GM23338 (cell line): ENCODE data around the gene UTS2R. TPM values are rescaled to one million over a fixed set of nuclear protein-coding genes. Genes with fewer than 3 reads are reported as not detected.

Source experiments
- ATAC-seq: fragments of 200-7000 bp; cut with Tn5 transposase; 3 replicates; pipeline ENCODE4 v1.9.1; 2020
- DNase-seq: peaks from one replicate; pipeline ENCODE4 v3.0.0-alpha.2; 2015; ENCODE audit warnings: low spot score
- H2AFZ ChIP-seq: fragments of 200-600 bp; sonication (generic); 2 replicates; pipeline ENCODE4 v1.8.0; 2016; ENCODE audit warnings: antibody characterized with exemption, mild to moderate bottlenecking, moderate library complexity
- H3F3A ChIP-seq: fragments of 200-600 bp; sonication (generic); replicated peaks from 2 replicates; pipeline ENCODE4 v1.8.0; 2017; ENCODE audit warnings: antibody characterized with exemption, mixed run types, low read depth
- H3K27ac ChIP-seq: fragments of 200-600 bp; sonication (generic); 2 replicates; pipeline ENCODE4 v1.6.1; 2016; ENCODE audit warnings: low read depth
- H3K27me3 ChIP-seq: fragments of 200-600 bp; sonication (generic); 2 replicates; pipeline ENCODE4 v1.8.0; 2016; ENCODE audit warnings: mild to moderate bottlenecking, mixed run types, moderate library complexity; ENCODE audit not compliant: insufficient read depth
- H3K36me3 ChIP-seq: fragments of 200-600 bp; sonication (generic); 2 replicates; pipeline ENCODE4 v1.8.0; 2016; ENCODE audit warnings: mild to moderate bottlenecking; ENCODE audit not compliant: insufficient read depth
- H3K4me1 ChIP-seq: fragments of 200-600 bp; sonication (generic); 2 replicates; pipeline ENCODE4 v1.8.0; 2016; ENCODE audit warnings: mild to moderate bottlenecking, moderate library complexity; ENCODE audit not compliant: insufficient read depth
- H3K4me2 ChIP-seq: fragments of 200-600 bp; sonication (generic); 2 replicates; pipeline ENCODE4 v1.7.1; 2017; ENCODE audit warnings: mixed run types
- H3K4me3 ChIP-seq: fragments of 200-600 bp; sonication (generic); 2 replicates; pipeline ENCODE4 v1.6.1; 2016; ENCODE audit warnings: mixed run types
- H3K79me2 ChIP-seq: fragments of 200-600 bp; sonication (generic); replicated peaks from 2 replicates; pipeline ENCODE4 v1.8.0; 2017; ENCODE audit warnings: mild to moderate bottlenecking; ENCODE audit not compliant: insufficient read depth
- H3K9me2 ChIP-seq: fragments of 200-600 bp; sonication (generic); 2 replicates; pipeline ENCODE4 v1.8.0; 2017; ENCODE audit not compliant: insufficient read depth
- H4K20me1 ChIP-seq: fragments of 200-600 bp; sonication (generic); replicated peaks from 2 replicates; pipeline ENCODE4 v1.8.0; 2017; ENCODE audit warnings: mild to moderate bottlenecking; ENCODE audit not compliant: insufficient read depth
- H3K27ac Mint-ChIP-seq: 2 replicates; pipeline ENCODE4 v1.8.0; 2020; ENCODE audit warnings: inconsistent platforms, mild to moderate bottlenecking, moderate library complexity, mixed read lengths
- H3K27me3 Mint-ChIP-seq: 3 replicates; pipeline ENCODE4 v1.8.0; 2022; ENCODE audit warnings: low read depth, mild to moderate bottlenecking, moderate library complexity, mixed read lengths, inconsistent platforms; ENCODE audit not compliant: insufficient read depth, poor library complexity
- H3K36me3 Mint-ChIP-seq: 3 replicates; pipeline ENCODE4 v1.8.0; 2021; ENCODE audit warnings: low read depth, mild to moderate bottlenecking, inconsistent platforms, moderate library complexity, mixed read lengths
- H3K4me1 Mint-ChIP-seq: 3 replicates; pipeline ENCODE4 v1.8.0; 2020; ENCODE audit warnings: mild to moderate bottlenecking, inconsistent platforms, mixed read lengths
- H3K4me3 Mint-ChIP-seq: 3 replicates; pipeline ENCODE4 v1.8.0; 2021; ENCODE audit warnings: moderate library complexity, mild to moderate bottlenecking, inconsistent platforms, mixed read lengths
- H3K9me3 Mint-ChIP-seq: 3 replicates; pipeline ENCODE4 v1.8.0; 2020; ENCODE audit warnings: moderate library complexity, mild to moderate bottlenecking, inconsistent platforms, mixed read lengths
- STAT1 ChIP-seq: IDR thresholded peaks from one replicate; pipeline ENCODE4 v1.6.1; 2016; ENCODE audit warnings: antibody characterized with exemption; ENCODE audit not compliant: unreplicated experiment
- ZNF114 ChIP-seq: fragments of 250-450 bp; sonication (Bioruptor Pico); IDR thresholded peaks from 2 replicates; pipeline ENCODE4 v1.5.0; 2020; ENCODE audit warnings: mild to moderate bottlenecking, moderate library complexity
- ZNF331 ChIP-seq: fragments of 250-450 bp; sonication (Bioruptor Pico); IDR thresholded peaks from 2 replicates; pipeline ENCODE4 v1.5.0; 2020; ENCODE audit warnings: low read depth, mild to moderate bottlenecking, moderate library complexity
- polyA plus RNA-seq: library from polyadenylated mRNA; unstranded; fragments of >200 nt; fragmentation: Nextera tagmentation; extraction: Ambion mirVana; gene quantifications from 2 replicates; pipeline ENCODE4 v1.2.1, GENCODE V29; 2016
- total RNA-seq: library from RNA; depleted of rRNA; stranded (reverse); fragments of >200 nt; shearing (Covaris generic); gene quantifications from 2 replicates; pipeline ENCODE4 v1.2.3, GENCODE V29; 2014
- TF ChIP-seq, protein P1 (sequence below), 2 experiments: fragments of 200-600 bp in 1 of 2; sonication (generic) in 1 of 2; conservative IDR thresholded peaks; 2 replicates each; pipeline versions ENCODE4 v1.5.1 to v1.6.1; 2016 to 2017; ENCODE audit warnings: antibody characterized with exemption in 2 of 2, low read depth in 2 of 2, mild to moderate bottlenecking in 2 of 2, moderate library complexity in 1 of 2
- TF ChIP-seq, protein P2 (sequence below): IDR thresholded peaks from one replicate; pipeline ENCODE4 v1.6.1; 2018; ENCODE audit warnings: antibody characterized with exemption; ENCODE audit not compliant: unreplicated experiment
- TF ChIP-seq, protein P3 (sequence below): IDR thresholded peaks from 2 replicates; pipeline ENCODE4 v1.6.1; 2016; ENCODE audit warnings: antibody characterized with exemption
- TF ChIP-seq, protein P4 (sequence below): fragments of 250-450 bp; sonication (Bioruptor Pico); IDR thresholded peaks from 2 replicates; pipeline ENCODE4 v1.5.0; 2020; ENCODE audit warnings: mild to moderate bottlenecking, moderate library complexity

The UTS2R gene
- total and polyA plus RNA-seq, 2 experiments from 2014 or later: 0.49 TPM; not detected in 1

DNA sequence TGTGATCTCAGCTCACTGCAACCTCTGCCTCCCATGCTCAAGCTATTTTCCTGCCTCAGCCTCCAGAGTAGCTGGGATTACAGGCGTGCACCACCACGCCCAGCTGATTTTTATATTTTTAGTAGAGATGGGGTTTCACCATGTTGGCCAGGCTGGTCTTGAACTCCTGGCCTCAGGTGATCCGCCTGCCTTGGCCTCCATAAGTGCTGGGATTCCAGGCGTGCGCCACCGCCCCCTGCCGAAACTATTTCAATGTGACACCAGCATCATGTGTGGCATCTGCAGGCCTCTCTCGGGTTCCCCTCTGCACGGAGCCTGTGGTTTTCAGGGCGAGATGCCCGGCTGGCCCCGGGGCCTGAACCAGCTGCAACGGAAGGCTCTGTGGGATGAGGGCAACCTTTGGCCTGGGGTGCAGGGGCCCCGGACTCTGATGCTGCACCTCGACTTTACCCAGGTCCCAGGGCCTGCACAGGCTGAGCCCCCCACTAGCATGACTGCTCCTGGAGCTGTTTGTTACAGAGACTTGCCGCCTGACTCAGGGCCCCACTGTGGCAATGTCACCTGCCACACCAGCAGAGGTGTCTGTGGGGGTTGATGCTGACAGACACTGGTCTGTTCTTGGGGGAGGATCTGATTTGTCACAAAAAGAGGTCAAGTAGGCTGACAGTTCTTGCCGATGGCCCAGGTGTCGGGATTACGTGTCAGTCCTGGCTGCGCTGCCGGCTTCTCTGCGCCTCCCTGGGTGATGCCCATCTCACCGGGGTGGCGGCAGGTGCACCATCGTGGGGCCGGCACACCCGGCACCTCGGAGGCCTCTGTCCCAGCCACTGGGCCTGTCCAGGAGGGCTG, 21.2 kb upstream of the UTS2R start:
- no peak overlapping the region for H3K27ac ChIP-seq
- H3K9me2 ChIP-seq: no peaks in the 10 kb centered on the region
- no peaks in the 10 kb centered on the region for H3K36me3 ChIP-seq
- Mint-ChIP-seq H3K4me1 (peaks cover 4% of the 10 kb centered on the region; the same call in 1 of the 3 replicates), H3K4me3 (no peak overlapping the region), H3K27me3 (peaks cover 10% of the 10 kb centered on the region), H3K9me3 (no peaks in the 10 kb centered on the region), H3K36me3 (no peaks in the 10 kb centered on the region), H3K27ac (no peak overlapping the region)
- no peaks in the 10 kb centered on the region for H4K20me1 ChIP-seq
- H3K79me2 ChIP-seq: no peaks in the 10 kb centered on the region
- peak; percentile 56 for DNase-seq
- no peaks in the 10 kb centered on the region for H3F3A ChIP-seq
- no peak overlapping the region for H3K4me3 ChIP-seq
- H3K27me3 ChIP-seq: no peaks in the 10 kb centered on the region
- TF ChIP-seq, protein P1, sequence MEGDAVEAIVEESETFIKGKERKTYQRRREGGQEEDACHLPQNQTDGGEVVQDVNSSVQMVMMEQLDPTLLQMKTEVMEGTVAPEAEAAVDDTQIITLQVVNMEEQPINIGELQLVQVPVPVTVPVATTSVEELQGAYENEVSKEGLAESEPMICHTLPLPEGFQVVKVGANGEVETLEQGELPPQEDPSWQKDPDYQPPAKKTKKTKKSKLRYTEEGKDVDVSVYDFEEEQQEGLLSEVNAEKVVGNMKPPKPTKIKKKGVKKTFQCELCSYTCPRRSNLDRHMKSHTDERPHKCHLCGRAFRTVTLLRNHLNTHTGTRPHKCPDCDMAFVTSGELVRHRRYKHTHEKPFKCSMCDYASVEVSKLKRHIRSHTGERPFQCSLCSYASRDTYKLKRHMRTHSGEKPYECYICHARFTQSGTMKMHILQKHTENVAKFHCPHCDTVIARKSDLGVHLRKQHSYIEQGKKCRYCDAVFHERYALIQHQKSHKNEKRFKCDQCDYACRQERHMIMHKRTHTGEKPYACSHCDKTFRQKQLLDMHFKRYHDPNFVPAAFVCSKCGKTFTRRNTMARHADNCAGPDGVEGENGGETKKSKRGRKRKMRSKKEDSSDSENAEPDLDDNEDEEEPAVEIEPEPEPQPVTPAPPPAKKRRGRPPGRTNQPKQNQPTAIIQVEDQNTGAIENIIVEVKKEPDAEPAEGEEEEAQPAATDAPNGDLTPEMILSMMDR (conservative IDR thresholded peaks at IDR 0.05; ENCODE audit: low read depth in 2 of 2): peak; percentile 22 to 54; a peak in 2 of 4 replicates
- no peak for TF ChIP-seq ZNF331 (CRISPR knock-in tag)
- H2AFZ ChIP-seq: no peak overlapping the region
- no peaks in the 10 kb centered on the region for H3K4me1 ChIP-seq
- ATAC-seq: no peak
- no peak overlapping the region for H3K4me2 ChIP-seq

DNA sequence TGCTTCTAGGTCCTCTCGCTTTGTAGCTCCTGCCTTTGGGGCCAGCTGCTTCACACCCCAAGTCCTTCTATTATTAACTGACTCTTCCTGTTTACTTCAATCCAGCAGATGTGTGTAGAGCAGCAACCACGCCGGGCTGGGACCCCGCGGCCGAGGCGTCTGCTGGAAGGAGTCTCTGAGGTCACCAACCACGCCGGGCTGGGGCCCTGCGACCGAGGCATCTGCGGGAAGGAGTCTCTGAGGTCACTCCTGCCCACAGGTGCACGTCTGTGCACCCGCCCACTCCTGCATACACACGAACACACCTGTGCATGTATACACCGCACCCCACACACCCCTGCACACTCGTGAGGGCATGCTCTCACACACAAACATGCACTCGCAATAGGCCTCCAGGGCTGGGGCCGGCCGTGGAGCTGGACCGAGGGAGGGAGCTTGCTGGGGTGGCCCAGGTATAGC, 20.3 kb upstream of the UTS2R start:
- Mint-ChIP-seq H3K4me3 (no peak overlapping the region), H3K27ac (no peak overlapping the region), H3K9me3 (no peaks in the 10 kb centered on the region), H3K27me3 (peaks cover 11% of the 10 kb centered on the region), H3K36me3 (no peaks in the 10 kb centered on the region), H3K4me1 (peaks cover 4% of the 10 kb centered on the region; the same call in 2 of the 3 replicates)
- no peaks in the 10 kb centered on the region for H3K27me3 ChIP-seq
- H3K4me2 ChIP-seq: no peak overlapping the region
- H3K4me1 ChIP-seq: no peaks in the 10 kb centered on the region
- peak overlapping the region; percentile 84; the same call in 1 of the 2 replicates for H2AFZ ChIP-seq
- H3K79me2 ChIP-seq: no peaks in the 10 kb centered on the region
- H3K27ac ChIP-seq: no peak overlapping the region
- H3F3A ChIP-seq: no peaks in the 10 kb centered on the region
- H4K20me1 ChIP-seq: no peaks in the 10 kb centered on the region
- no peaks in the 10 kb centered on the region for H3K9me2 ChIP-seq
- no peak overlapping the region for H3K4me3 ChIP-seq
- H3K36me3 ChIP-seq: no peaks in the 10 kb centered on the region
- ATAC-seq (no peak), DNase-seq (no peak)
- no peak for TF ChIP-seq ZNF114 (CRISPR knock-in tag)
- TF ChIP-seq, protein P2, sequence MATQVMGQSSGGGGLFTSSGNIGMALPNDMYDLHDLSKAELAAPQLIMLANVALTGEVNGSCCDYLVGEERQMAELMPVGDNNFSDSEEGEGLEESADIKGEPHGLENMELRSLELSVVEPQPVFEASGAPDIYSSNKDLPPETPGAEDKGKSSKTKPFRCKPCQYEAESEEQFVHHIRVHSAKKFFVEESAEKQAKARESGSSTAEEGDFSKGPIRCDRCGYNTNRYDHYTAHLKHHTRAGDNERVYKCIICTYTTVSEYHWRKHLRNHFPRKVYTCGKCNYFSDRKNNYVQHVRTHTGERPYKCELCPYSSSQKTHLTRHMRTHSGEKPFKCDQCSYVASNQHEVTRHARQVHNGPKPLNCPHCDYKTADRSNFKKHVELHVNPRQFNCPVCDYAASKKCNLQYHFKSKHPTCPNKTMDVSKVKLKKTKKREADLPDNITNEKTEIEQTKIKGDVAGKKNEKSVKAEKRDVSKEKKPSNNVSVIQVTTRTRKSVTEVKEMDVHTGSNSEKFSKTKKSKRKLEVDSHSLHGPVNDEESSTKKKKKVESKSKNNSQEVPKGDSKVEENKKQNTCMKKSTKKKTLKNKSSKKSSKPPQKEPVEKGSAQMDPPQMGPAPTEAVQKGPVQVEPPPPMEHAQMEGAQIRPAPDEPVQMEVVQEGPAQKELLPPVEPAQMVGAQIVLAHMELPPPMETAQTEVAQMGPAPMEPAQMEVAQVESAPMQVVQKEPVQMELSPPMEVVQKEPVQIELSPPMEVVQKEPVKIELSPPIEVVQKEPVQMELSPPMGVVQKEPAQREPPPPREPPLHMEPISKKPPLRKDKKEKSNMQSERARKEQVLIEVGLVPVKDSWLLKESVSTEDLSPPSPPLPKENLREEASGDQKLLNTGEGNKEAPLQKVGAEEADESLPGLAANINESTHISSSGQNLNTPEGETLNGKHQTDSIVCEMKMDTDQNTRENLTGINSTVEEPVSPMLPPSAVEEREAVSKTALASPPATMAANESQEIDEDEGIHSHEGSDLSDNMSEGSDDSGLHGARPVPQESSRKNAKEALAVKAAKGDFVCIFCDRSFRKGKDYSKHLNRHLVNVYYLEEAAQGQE: no peak
- TF ChIP-seq, protein P3, sequence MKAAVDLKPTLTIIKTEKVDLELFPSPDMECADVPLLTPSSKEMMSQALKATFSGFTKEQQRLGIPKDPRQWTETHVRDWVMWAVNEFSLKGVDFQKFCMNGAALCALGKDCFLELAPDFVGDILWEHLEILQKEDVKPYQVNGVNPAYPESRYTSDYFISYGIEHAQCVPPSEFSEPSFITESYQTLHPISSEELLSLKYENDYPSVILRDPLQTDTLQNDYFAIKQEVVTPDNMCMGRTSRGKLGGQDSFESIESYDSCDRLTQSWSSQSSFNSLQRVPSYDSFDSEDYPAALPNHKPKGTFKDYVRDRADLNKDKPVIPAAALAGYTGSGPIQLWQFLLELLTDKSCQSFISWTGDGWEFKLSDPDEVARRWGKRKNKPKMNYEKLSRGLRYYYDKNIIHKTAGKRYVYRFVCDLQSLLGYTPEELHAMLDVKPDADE: no peak
- TF ChIP-seq, protein P4, sequence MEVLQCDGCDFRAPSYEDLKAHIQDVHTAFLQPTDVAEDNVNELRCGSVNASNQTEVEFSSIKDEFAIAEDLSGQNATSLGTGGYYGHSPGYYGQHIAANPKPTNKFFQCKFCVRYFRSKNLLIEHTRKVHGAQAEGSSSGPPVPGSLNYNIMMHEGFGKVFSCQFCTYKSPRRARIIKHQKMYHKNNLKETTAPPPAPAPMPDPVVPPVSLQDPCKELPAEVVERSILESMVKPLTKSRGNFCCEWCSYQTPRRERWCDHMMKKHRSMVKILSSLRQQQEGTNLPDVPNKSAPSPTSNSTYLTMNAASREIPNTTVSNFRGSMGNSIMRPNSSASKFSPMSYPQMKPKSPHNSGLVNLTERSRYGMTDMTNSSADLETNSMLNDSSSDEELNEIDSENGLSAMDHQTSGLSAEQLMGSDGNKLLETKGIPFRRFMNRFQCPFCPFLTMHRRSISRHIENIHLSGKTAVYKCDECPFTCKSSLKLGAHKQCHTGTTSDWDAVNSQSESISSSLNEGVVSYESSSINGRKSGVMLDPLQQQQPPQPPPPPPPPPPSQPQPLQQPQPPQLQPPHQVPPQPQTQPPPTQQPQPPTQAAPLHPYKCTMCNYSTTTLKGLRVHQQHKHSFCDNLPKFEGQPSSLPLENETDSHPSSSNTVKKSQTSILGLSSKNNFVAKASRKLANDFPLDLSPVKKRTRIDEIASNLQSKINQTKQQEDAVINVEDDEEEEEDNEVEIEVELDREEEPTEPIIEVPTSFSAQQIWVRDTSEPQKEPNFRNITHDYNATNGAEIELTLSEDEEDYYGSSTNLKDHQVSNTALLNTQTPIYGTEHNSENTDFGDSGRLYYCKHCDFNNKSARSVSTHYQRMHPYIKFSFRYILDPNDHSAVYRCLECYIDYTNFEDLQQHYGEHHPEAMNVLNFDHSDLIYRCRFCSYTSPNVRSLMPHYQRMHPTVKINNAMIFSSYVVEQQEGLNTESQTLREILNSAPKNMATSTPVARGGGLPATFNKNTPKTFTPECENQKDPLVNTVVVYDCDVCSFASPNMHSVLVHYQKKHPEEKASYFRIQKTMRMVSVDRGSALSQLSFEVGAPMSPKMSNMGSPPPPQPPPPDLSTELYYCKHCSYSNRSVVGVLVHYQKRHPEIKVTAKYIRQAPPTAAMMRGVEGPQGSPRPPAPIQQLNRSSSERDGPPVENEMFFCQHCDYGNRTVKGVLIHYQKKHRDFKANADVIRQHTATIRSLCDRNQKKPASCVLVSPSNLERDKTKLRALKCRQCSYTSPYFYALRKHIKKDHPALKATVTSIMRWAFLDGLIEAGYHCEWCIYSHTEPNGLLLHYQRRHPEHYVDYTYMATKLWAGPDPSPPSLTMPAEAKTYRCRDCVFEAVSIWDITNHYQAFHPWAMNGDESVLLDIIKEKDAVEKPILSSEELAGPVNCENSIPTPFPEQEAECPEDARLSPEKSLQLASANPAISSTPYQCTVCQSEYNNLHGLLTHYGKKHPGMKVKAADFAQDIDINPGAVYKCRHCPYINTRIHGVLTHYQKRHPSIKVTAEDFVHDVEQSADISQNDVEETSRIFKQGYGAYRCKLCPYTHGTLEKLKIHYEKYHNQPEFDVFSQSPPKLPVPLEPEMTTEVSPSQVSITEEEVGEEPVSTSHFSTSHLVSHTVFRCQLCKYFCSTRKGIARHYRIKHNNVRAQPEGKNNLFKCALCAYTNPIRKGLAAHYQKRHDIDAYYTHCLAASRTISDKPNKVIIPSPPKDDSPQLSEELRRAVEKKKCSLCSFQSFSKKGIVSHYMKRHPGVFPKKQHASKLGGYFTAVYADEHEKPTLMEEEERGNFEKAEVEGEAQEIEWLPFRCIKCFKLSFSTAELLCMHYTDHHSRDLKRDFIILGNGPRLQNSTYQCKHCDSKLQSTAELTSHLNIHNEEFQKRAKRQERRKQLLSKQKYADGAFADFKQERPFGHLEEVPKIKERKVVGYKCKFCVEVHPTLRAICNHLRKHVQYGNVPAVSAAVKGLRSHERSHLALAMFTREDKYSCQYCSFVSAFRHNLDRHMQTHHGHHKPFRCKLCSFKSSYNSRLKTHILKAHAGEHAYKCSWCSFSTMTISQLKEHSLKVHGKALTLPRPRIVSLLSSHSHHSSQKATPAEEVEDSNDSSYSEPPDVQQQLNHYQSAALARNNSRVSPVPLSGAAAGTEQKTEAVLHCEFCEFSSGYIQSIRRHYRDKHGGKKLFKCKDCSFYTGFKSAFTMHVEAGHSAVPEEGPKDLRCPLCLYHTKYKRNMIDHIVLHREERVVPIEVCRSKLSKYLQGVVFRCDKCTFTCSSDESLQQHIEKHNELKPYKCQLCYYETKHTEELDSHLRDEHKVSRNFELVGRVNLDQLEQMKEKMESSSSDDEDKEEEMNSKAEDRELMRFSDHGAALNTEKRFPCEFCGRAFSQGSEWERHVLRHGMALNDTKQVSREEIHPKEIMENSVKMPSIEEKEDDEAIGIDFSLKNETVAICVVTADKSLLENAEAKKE: no peak
- TF ChIP-seq STAT1: no peak
